K562 (cell line): Measurements from ENCODE around the gene SEC61A1. TPM values are rescaled to one million over a fixed set of nuclear protein-coding genes. Genes with fewer than 3 reads are reported as not detected.
A peak's percentile ranks its signal among the peaks of the same experiment; 100 is the strongest.

Experiments
- ATF1 ChIP-seq, 2 experiments: fragments of 450-650 bp in 1 of 2; IDR thresholded peaks; 2 replicates each; pipeline ENCODE4 v1.6.1; 2016; ENCODE audit warnings: missing compliant biosample characterization in 1 of 2, missing genetic modification characterization in 1 of 2
- BACH1 ChIP-seq: fragments of 200-800 bp; sonication (Bioruptor generic); IDR thresholded peaks from 2 replicates; pipeline ENCODE4 v1.6.1; 2016; ENCODE audit warnings: missing genetic modification characterization, missing compliant biosample characterization
- BDP1 ChIP-seq: IDR thresholded peaks from 3 replicates; pipeline ENCODE4 v1.6.1; 2011; ENCODE audit not compliant: insufficient read length, insufficient read depth
- C11orf30 ChIP-seq: fragments of 450-650 bp; IDR thresholded peaks from 2 replicates; pipeline ENCODE4 v1.6.1; 2016; ENCODE audit warnings: low read depth, mild to moderate bottlenecking
- CBX2 ChIP-seq: fragments of 200-600 bp; sonication (generic); IDR thresholded peaks from one replicate; pipeline ENCODE4 v1.6.1; 2012; ENCODE audit warnings: mild to moderate bottlenecking, low read length, inconsistent platforms; ENCODE audit not compliant: insufficient read depth, poor library complexity, severe bottlenecking
- CHD2 ChIP-seq: IDR thresholded peaks from 2 replicates; pipeline ENCODE4 v1.6.1; 2011; ENCODE audit warnings: low read depth, low read length
- CLOCK ChIP-seq: fragments of 250-450 bp; sonication (Bioruptor Pico); IDR thresholded peaks from 2 replicates; pipeline ENCODE4 v1.4.0; 2020; ENCODE audit warnings: mild to moderate bottlenecking, moderate library complexity, borderline replicate concordance
- ELF1 ChIP-seq: fragments of 200-800 bp; sonication (Bioruptor generic); IDR thresholded peaks from 2 replicates; pipeline ENCODE4 v1.6.1; 2016; ENCODE audit warnings: missing genetic modification characterization, missing compliant biosample characterization
- FIP1L1 ChIP-seq: fragments of 200-400 bp; formaldehyde crosslinking; IDR thresholded peaks from 2 replicates; pipeline ENCODE4 v1.6.1; 2018; ENCODE audit warnings: mild to moderate bottlenecking, low read depth, low read length; ENCODE audit not compliant: poor library complexity, severe bottlenecking
- MBD2 ChIP-seq: sonication (generic); IDR thresholded peaks from 2 replicates; pipeline ENCODE4 v1.6.1; 2016; ENCODE audit warnings: low read depth, borderline replicate concordance
- MCM7 ChIP-seq, 2 experiments: fragments of 450-650 bp; IDR thresholded peaks; 2 replicates each; pipeline ENCODE4 v1.6.1; 2016 to 2018
- NFRKB ChIP-seq: fragments of 450-650 bp; IDR thresholded peaks from 2 replicates; pipeline ENCODE4 v1.6.1; 2016; ENCODE audit warnings: low read depth
- PCBP2 ChIP-seq: fragments of 200-400 bp; formaldehyde crosslinking; IDR thresholded peaks from 2 replicates; pipeline ENCODE4 v1.6.1; 2018; ENCODE audit warnings: low read length, low read depth, mild to moderate bottlenecking, moderate library complexity; ENCODE audit not compliant: poor library complexity, severe bottlenecking
- POLR2G ChIP-seq: fragments of 200-400 bp; formaldehyde crosslinking; IDR thresholded peaks from 2 replicates; pipeline ENCODE4 v1.6.1; 2017; ENCODE audit warnings: low read depth, mild to moderate bottlenecking, antibody characterized with exemption, low read length, moderate library complexity
- RBM15 ChIP-seq: fragments of 200-400 bp; formaldehyde crosslinking; IDR thresholded peaks from 2 replicates; pipeline ENCODE4 v1.6.1; 2018; ENCODE audit warnings: mild to moderate bottlenecking, low read length, moderate library complexity; ENCODE audit not compliant: insufficient read depth
- RBM25 ChIP-seq: fragments of 200-400 bp; formaldehyde crosslinking; IDR thresholded peaks from 2 replicates; pipeline ENCODE4 v1.6.1; 2018; ENCODE audit warnings: low read length, low read depth, moderate library complexity; ENCODE audit not compliant: severe bottlenecking
- STAG1 ChIP-seq: sonication (generic); formaldehyde crosslinking; IDR thresholded peaks from 2 replicates; pipeline ENCODE4 v1.5.0; 2020; ENCODE audit warnings: missing genetic modification reagents, borderline replicate concordance
- TFAP4 ChIP-seq: sonication (generic); formaldehyde crosslinking; IDR thresholded peaks from 2 replicates; pipeline ENCODE4 v1.8.0; 2022; ENCODE audit warnings: missing genetic modification reagents, mild to moderate bottlenecking, moderate library complexity, borderline replicate concordance
- TRIM28 ChIP-seq: fragments of 450-650 bp; IDR thresholded peaks from 2 replicates; pipeline ENCODE4 v1.6.1; 2017
- ZBED1 ChIP-seq: IDR thresholded peaks from 2 replicates; pipeline ENCODE4 v1.6.1; 2014
- ZNF143 ChIP-seq: sonication (generic); formaldehyde crosslinking; IDR thresholded peaks from 2 replicates; pipeline ENCODE4 v1.9.0; 2022; ENCODE audit warnings: mild to moderate bottlenecking, missing genetic modification reagents
- ZNF146 ChIP-seq: IDR thresholded peaks from one replicate; pipeline ENCODE4 v1.6.1; 2018; ENCODE audit warnings: missing compliant biosample characterization; ENCODE audit not compliant: unreplicated experiment
- ZNF174 ChIP-seq: fragments of 250-450 bp; sonication (Bioruptor Pico); IDR thresholded peaks from 2 replicates; pipeline ENCODE4 v1.4.0; 2020; ENCODE audit warnings: mild to moderate bottlenecking
- ZNF239 ChIP-seq: fragments of 250-450 bp; sonication (Bioruptor Pico); IDR thresholded peaks from 2 replicates; pipeline ENCODE4 v1.4.0; 2020; ENCODE audit warnings: mild to moderate bottlenecking
- ZNF589 ChIP-seq: fragments of 200-800 bp; sonication (Bioruptor generic); IDR thresholded peaks from 2 replicates; pipeline ENCODE4 v1.6.1; 2016; ENCODE audit warnings: low read depth, missing genetic modification characterization, missing compliant biosample characterization
- ZNF764 ChIP-seq: fragments of 250-450 bp; sonication (Bioruptor Pico); IDR thresholded peaks from 2 replicates; pipeline ENCODE4 v1.4.0; 2020; ENCODE audit warnings: low read depth, mild to moderate bottlenecking, moderate library complexity
- polyA plus RNA-seq, 8 experiments: library from polyadenylated mRNA; depleted of rRNA in 4 of 8; stranded (reverse) in 5 of 8; unstranded in 3 of 8; fragments of >200 nt; fragmentation: Nextera tagmentation in 2 of 8; fragmentation: Illumina TruSeq in 1 of 8; extraction: Ambion mirVana in 2 of 8; extraction: Trizol in 1 of 8; gene quantifications; 2 replicates each; pipeline versions ENCODE4 v1.2.1 to v1.2.3, GENCODE V29; 2011 to 2014; ENCODE audit warnings: inconsistent platforms in 1 of 8, missing spikeins in 1 of 8
- total RNA-seq, 7 experiments: library from RNA; depleted of rRNA in 6 of 7; stranded (reverse); fragments of >200 nt in 6 of 7; fragmentation: Illumina TruSeq in 2 of 7; extraction: Trizol in 2 of 7; gene quantifications; 2 replicates each; pipeline versions ENCODE4 v1.2.1 to v1.2.3, GENCODE V29; 2011 to 2021; ENCODE audit warnings: low replicate concordance in 1 of 7

Gene SEC61A1
- total and polyA plus RNA-seq, 9 of the 15 experiments (the other 6 are each of a cell fraction or from before 2014, with no cell fraction given), result 1.9 to 140 (median 79.1) TPM

- no peak for TF ChIP-seq ZNF143 (CRISPR knock-in tag)
- TF ChIP-seq C11orf30, result no peak
- no peak for TF ChIP-seq ZNF146 (CRISPR knock-in tag)
- TF ChIP-seq ZBED1, result peak; percentile 87
- no peak for TF ChIP-seq ZNF764 (CRISPR knock-in tag)
- TF ChIP-seq ZNF174 (CRISPR knock-in tag), result no peak
- no peak for TF ChIP-seq MBD2
- peak; percentile 76 for TF ChIP-seq POLR2G
- no peak for TF ChIP-seq ATF1 (CRISPR knock-in tag; IDR thresholded peaks at IDR 0.05)
- TF ChIP-seq ATF1 (tag; IDR thresholded peaks at IDR 0.05), result peak; percentile 49
- TF ChIP-seq ZNF239 (CRISPR knock-in tag), result no peak
- TF ChIP-seq NFRKB, result no peak
- no peak for TF ChIP-seq FIP1L1
- no peak for TF ChIP-seq CLOCK
- TF ChIP-seq ELF1 (tag), result no peak
- no peak for TF ChIP-seq MCM7 (IDR thresholded peaks at IDR 0.05)
- TF ChIP-seq CBX2, result no peak
- TF ChIP-seq ZNF589 (CRISPR knock-in tag), result no peak
- no peak for TF ChIP-seq PCBP2
- no peak for TF ChIP-seq BACH1 (tag)
- no peak; the same call in 1 of the 2 replicates for TF ChIP-seq STAG1 (CRISPR knock-in tag)
- TF ChIP-seq CHD2, result peak; percentile 58; the same call in 1 of the 2 replicates
- TF ChIP-seq TRIM28, result no peak
- no peak for TF ChIP-seq BDP1
- TF ChIP-seq TFAP4 (CRISPR knock-in tag), result peak; percentile 65
- peak; percentile 23 for TF ChIP-seq RBM25
- TF ChIP-seq RBM15, result no peak
Observed at GRCh38 chr3:128075522-128076482, 23.6 kb downstream of the SEC61A1 start (continued).
